ENCODE measurements around the gene GCH1.

GRCh38 chr14:54803926-54804537, 98.6 kb downstream of the GCH1 start:
- TF ChIP-seq CTCF (IDR thresholded peaks at IDR 0.05) (no peak), EP300 (IDR thresholded peaks at IDR 0.05) (no peak), POLR2A (IDR thresholded peaks at IDR 0.05) (no peak)

Data from ovary (tissue), 3 donors.